Activated CD4-positive, alpha-beta T cell treated with anti-CD3 and anti-CD28 coated beads for 1 hour (primary cell): Measurements from ENCODE around the gene TIGIT.

Source experiments
- DNase-seq: peaks from one replicate; pipeline ENCODE4 v3.0.0-alpha.2; 2020

The TIGIT gene

DNA sequence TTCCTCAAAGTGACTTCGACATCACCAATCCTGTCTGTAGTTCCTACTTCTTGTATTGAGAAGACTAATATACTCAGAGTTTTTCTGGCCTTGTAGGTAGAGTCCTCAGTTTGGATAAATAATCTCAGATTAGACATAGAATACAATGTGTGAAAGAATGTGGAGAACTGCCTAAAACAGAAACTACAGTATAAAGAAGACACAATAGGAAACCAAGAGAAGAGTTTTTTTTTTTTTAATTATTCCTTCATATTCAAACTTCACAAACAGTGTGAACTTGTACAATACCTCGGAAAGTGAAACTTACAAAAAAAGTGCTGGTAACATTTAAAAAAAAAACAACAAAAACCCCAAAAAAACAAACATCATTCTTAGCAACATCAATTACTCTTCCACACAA, 20.5 kb downstream of the TIGIT start:
- no peak for DNase-seq

GRCh38 chr3:114318295-114318694, 24.5 kb downstream of the TIGIT start:
- no peak for DNase-seq

DNA sequence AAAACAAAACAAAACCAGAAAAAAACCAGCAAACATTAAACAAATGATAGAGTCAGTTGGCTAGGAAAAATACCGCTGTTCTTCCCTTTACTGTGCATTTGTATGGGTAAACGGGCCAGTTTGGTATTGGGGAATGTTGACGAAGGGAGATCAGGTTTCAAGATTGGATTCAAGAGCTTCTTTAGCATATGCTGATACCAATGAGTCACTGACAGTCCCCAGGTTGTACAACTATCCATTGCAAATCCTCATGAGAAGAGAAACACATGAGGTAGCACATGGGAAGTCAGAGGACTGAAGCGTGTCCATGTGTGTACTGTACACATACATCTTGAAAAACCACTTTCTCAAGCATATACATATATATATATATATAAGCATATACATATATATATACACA, 25.6 kb downstream of the TIGIT start:
- no peak for DNase-seq

DNA sequence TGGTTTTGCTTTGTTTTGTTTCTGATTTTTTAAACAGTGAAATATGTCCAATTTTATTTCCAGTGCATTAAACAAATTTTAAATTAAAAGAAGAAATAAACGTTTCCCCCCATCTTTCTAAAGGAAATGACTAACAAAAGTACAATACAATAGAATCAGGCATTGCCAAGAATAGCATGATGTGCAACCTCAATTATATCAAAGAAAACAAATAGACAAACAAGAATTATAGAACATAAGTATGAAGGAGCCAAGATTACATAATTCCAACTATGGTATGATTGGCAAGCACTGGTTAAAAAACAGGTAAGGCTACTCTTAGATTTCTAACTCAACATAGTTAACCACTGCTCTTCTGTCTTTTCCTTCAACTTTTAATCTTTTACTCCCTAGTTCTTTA, 26.4 kb downstream of the TIGIT start:
- DNase-seq: no peak

DNA sequence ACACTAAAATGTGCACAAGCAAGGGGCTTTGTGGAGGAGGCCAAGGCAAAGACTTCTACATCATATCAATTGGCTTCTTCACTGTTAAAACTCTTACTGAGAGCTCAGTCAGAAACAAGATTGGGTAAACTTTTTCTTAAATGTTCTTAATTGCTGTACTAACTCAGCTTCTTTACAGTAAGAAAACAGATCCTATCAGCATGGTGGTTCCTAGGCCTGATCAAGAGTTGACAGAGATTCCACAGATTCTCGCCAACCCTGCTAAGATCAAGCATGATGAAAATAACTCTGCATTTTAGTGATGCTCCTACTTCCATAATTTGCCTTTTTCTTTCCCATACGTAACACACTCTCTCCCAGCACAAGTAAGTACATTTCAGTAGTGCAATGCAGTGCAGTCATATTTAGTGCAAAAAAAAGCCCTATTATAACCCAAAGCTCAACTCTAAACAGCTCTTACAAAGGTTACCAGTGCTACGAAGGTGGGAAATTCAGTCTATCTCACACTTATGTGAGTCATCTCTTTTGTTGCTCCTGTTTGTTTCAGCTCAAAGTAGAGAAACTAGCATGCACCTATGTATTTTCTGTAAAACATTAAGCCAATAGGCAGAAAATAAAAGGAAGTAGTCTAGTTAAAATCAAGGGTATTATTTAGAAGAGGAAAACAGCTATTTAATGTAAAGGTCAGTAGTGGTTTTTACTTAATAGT, 29.9 kb downstream of the TIGIT start:
- no peak for DNase-seq

- no peak for DNase-seq
These were observed 33.8 kb downstream of the TIGIT start for GRCh38 chr3:114327665-114328064.

DNA sequence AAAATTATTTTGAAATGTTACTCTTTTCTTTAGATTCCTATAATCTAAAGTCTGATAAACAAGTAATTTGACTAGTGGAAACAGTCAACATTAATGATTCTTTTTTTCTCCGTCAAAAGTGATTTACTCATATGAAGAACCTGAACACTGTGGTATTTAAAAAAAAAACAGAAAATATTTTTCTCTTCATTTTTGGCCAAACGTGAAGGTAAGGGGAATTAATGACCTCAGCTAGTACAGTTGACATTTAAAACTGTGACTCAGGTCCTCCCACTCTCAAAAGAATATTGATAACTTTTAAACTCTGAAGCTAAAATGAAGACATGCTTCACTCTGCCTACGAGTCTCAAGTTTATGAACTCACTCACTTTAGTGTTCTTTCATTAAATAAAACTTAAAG, 34.5 kb downstream of the TIGIT start:
- no peak for DNase-seq

DNA sequence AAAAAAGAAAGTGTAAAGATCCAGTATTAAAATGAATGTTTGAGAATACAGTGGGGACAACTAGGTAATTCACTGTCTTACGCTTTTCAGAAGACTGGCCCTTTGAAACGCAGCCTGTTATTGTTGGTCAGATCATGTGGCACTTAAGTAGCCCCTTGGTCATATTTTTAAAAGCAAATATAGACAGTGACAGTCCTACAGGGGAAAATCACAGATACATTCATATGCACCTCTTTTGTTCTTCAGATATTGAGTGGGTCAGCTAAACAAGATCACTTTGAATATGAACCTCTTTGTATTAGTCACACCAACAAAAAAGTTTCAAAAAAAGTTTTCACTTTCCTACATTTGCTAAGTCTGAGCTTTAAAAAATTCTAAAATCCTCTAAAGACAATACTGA, 36.0 kb downstream of the TIGIT start:
- no peak for DNase-seq

- DNase-seq: no peak
These were observed 37.2 kb downstream of the TIGIT start for GRCh38 chr3:114331007-114331406.

DNA sequence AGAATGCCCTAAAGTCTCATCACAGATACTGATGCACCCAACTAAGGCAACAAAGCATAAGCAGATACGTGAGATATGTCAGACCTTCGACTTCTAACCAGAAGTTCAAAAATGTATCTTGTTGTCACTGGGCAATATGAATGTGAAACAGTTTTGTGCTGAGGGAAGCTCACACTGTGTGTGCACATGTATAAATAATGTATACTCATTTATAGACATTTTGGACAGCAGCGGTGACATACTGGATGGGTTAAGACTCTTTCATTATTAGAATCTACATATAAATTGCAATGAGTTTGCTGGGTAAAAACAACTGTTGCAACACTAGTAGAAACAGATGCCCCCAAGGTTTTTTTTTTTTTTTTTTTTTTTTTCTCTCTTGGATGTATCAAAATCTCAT, 37.9 kb downstream of the TIGIT start:
- no peak for DNase-seq

DNA sequence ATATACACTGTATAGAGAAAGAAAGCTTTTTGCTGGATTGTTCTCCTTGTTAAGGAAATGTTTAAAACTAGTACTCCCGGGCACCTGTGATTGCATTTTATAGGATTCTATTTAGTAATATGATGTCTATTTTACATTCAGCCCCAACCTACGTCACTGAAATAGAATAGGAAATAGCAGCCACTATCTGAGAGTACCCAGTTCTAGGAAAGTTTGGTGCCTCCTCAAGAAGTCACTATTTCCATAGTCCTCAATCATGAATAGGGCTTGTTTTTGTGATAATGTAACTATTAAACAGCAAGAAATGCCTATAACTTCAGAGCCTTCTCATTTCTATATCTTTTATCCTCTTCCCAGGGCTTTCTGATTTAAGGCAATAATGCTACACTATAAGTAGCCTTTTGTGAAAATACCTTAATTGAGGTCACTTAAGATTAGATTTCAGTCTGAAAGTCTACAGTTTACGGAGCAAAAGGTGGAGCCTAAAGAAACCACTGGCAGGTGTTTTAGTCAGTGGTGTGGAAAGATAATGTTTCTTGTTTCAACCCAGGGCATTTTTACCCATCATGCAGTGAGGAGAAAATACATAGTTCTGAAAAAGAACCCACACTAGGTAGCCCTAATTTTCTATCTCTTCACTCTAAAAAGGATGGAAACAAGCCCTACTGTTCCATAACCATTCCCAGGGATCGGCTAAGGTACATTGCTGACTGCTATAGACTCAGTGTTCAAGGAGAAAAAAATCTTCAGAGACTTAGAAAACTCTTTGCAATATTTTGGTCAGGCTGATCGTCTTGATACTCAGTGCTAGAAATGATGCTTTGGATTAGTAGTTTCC, 38.7 kb downstream of the TIGIT start:
- no peak for DNase-seq

GRCh38 chr3:114333180-114333922, 39.5 kb downstream of the TIGIT start:
- DNase-seq: no peak

GRCh38 chr3:114333923-114334240, 40.1 kb downstream of the TIGIT start:
- DNase-seq: no peak

DNA sequence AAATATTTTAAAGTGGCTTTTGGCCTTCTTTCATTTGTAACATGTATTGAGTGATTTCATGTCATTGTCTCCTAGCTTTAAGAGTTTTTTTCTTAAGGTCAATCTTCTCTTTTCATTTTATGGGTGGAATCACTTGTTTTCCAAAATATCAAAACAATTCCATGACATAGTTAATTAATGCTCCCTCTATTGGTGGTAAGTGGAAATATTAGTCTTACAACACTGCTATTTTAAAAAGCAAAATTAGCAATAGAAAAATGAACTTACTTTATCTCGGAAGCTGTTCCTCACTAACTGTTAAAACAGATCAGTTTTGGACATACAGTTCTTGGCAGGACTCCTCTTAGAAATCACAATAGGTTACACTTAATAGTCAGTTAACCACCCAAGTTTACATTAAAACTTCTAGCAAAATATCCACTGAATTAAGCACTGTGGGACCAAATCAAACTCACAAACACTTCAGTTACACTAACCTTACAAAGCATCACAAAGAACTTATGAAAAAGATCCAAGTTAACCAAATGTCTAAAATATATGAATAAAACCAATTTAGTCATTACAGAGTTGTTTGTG, 42.4 kb downstream of the TIGIT start:
- no peak for DNase-seq

DNA sequence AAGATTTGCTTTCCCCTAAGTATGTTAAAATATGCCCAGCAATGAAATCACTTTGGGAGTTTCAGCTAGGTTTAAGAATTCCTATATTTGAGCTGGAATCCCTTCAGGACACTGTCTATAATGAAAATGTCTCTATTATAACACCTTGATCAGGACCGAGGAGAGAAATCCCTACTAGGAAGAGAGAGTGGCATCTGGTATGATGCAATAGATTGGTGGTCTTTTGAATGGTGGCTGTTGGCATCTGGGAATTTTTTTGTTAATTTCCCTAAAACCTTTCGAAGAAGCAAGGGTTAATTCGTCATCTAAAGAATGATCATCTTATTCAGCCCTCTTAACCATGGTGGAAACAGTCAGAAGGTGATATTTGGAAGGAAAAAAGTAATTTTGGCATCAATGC, 43.0 kb downstream of the TIGIT start:
- DNase-seq: no peak

GRCh38 chr3:114338651-114339357, 45.0 kb downstream of the TIGIT start:
- no peak for DNase-seq

DNA sequence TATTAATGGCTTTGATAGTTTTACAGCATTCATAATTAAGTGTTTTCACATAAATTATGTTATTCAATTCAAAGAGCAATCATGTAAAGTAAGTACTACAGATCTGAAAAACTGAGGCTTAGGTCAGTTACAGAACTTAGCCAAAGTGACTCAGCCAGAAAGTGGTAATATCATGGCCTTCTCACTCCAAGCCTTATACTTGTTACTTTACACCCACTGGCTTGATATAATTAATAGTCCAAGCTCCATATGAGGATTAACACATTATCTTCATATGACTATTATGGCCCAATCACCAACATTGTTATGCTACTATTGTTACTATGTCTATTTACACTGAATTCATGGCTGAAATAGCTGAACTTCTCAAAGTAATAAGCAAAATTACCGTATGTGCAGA, 50.7 kb downstream of the TIGIT start:
- DNase-seq: no peak

- DNase-seq: no peak
These were observed 56.4 kb downstream of the TIGIT start for GRCh38 chr3:114350271-114350670.

- DNase-seq: no peak
These were observed 56.9 kb downstream of the TIGIT start for GRCh38 chr3:114350690-114351089.

- no peak for DNase-seq
These were observed 57.4 kb downstream of the TIGIT start for GRCh38 chr3:114351123-114351821.

GRCh38 chr3:114351822-114352145, 58.0 kb downstream of the TIGIT start:
- DNase-seq: no peak

GRCh38 chr3:114355653-114356052, 61.8 kb downstream of the TIGIT start:
- DNase-seq: no peak
